Kidney epithelial cell (primary cell): ENCODE measurements around the gene FAM234A. TPM values are rescaled to one million over a fixed set of nuclear protein-coding genes. Genes with fewer than 3 reads are reported as not detected.

Experiments used
- DNase-seq: peaks from one replicate; pipeline ENCODE4 v3.0.0-alpha.2; 2010; ENCODE audit warnings: low read depth
- H3K27me3 ChIP-seq: 2 replicates; pipeline ENCODE4 v1.6.0; 2011; ENCODE audit warnings: low read length; ENCODE audit not compliant: control insufficient read depth, insufficient read depth
- H3K36me3 ChIP-seq: 2 replicates; pipeline ENCODE4 v1.5.1; 2011; ENCODE audit warnings: low read length; ENCODE audit not compliant: control insufficient read depth, insufficient read depth
- H3K4me3 ChIP-seq: 2 replicates; pipeline ENCODE4 v1.5.1; 2011; ENCODE audit warnings: low read depth, mild to moderate bottlenecking, control low read depth, low read length
- total RNA-seq: library from RNA; depleted of rRNA; stranded (reverse); fragments of >200 nt; gene quantifications from 2 replicates; pipeline ENCODE4 v1.2.3, GENCODE V29; 2015
- TF ChIP-seq, protein P1 (sequence below): IDR thresholded peaks from 2 replicates; pipeline ENCODE4 v1.5.1; 2011; ENCODE audit warnings: mild to moderate bottlenecking, moderate library complexity, low read length, control low read depth, inconsistent platforms; ENCODE audit not compliant: insufficient read depth, poor library complexity, severe bottlenecking

FAM234A gene
- total RNA-seq, 1 donor from 2014 or later, result 97.5 TPM

DNA sequence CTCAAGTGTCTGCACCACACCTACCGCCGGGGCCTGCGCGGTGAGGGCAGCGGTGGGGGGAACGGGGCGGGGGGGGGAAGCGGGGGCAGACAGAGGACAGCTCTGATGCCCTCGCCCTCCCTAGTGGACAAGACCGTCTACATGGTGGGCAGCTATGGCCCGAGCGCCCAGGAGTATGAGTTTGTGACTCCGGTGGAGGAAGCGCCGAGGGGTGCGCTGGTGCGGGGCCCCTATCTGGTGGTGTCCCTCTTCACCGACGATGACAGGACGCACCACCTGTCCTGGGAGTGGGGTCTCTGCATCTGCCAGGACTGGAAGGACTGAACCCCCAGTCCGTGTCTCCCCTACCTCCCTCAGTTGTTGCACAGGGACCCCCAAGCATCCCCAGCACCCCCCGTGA is 47.9 kb downstream of the FAM234A start:
- H3K36me3 ChIP-seq, result no peaks in the 10 kb centered on the region

DNA sequence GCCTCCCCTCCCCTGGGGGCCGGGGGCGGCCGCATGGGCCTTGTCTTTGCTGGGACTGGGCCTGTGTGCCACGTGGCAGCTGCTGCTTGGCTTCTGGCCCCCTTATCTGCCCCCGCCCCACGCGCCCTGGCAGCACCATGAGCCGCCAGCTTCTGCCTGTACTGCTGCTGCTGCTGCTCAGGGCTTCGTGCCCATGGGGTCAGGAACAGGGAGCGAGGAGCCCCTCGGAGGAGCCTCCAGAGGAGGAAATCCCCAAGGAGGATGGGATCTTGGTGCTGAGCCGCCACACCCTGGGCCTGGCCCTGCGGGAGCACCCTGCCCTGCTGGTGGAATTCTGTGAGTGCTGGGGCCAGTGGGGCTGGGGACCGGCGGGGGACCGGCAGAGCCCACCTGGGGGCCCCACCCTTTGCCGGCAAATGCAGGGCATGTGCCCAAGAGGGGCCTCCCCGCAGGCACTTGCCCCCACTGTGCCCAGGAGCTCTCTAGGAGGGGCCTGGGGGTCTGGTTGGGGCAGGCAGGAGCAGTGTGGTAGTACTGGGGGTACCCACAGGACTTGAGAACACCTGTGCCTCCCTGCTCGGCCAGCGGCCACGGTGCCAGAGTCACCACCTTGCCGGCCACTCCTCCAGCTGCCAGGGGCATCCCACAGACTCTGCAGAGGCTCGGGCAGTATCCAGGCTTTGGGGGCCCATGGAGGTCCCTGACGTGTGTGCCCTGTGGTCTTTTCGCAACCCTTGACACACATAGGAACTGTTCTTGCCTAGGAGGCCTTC is 48.6 kb downstream of the FAM234A start, which contains the start of gene PDIA2:
PDIA2 (plus strand) TSS at position 132 of the 773 bp plus-strand sequence; CDS start at position 138, 6 bp downstream.
- no peak for DNase-seq
- peaks cover 35% of the 10 kb centered on the region for H3K27me3 ChIP-seq
- no peak within 1 kb of the TSS for H3K4me3 ChIP-seq
- no peaks in the 10 kb centered on the region for H3K36me3 ChIP-seq
- TF ChIP-seq, protein P1, sequence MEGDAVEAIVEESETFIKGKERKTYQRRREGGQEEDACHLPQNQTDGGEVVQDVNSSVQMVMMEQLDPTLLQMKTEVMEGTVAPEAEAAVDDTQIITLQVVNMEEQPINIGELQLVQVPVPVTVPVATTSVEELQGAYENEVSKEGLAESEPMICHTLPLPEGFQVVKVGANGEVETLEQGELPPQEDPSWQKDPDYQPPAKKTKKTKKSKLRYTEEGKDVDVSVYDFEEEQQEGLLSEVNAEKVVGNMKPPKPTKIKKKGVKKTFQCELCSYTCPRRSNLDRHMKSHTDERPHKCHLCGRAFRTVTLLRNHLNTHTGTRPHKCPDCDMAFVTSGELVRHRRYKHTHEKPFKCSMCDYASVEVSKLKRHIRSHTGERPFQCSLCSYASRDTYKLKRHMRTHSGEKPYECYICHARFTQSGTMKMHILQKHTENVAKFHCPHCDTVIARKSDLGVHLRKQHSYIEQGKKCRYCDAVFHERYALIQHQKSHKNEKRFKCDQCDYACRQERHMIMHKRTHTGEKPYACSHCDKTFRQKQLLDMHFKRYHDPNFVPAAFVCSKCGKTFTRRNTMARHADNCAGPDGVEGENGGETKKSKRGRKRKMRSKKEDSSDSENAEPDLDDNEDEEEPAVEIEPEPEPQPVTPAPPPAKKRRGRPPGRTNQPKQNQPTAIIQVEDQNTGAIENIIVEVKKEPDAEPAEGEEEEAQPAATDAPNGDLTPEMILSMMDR, result no peak

More for the DNA sequence above, 47.9 kb downstream of the FAM234A start:
- peaks cover 35% of the 10 kb centered on the region for H3K27me3 ChIP-seq
- DNase-seq, result no peak
- H3K4me3 ChIP-seq, result no peak overlapping the region
- TF ChIP-seq, protein P1, result no peak

DNA sequence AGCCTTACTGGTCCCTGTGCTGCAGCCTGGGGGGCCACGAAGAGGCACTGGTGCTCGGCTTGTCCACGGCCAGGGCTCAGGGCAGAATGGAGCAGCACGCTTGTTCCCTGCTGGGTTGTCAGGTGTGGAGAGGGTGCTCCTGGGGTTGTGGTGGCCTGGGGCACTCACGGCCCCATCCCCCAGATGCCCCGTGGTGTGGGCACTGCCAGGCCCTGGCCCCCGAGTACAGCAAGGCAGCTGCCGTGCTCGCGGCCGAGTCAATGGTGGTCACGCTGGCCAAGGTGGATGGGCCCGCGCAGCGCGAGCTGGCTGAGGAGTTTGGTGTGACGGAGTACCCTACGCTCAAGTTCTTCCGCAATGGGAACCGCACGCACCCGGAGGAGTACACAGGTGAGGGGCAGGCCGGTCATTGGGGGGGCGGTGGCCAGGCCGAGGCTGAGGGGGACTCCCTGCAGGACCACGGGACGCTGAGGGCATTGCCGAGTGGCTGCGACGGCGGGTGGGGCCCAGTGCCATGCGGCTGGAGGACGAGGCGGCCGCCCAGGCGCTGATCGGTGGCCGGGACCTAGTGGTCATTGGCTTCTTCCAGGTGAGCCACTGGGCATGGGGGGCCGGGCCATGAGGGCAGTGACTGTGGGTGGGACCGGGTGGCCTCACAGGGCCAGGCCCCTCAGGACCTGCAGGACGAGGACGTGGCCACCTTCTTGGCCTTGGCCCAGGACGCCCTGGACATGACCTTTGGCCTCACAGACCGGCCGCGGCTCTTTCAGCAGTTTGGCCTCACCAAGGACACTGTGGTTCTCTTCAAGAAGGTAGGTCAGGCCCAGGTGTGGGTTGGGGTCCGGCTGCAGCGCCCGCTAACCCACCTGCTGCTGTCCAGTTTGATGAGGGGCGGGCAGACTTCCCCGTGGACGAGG is 49.8 kb downstream of the FAM234A start:
- peaks cover 30% of the 10 kb centered on the region for H3K27me3 ChIP-seq
- H3K4me3 ChIP-seq, result no peak overlapping the region
- TF ChIP-seq, protein P1, result no peak
- no peak for DNase-seq
- no peaks in the 10 kb centered on the region for H3K36me3 ChIP-seq

DNA sequence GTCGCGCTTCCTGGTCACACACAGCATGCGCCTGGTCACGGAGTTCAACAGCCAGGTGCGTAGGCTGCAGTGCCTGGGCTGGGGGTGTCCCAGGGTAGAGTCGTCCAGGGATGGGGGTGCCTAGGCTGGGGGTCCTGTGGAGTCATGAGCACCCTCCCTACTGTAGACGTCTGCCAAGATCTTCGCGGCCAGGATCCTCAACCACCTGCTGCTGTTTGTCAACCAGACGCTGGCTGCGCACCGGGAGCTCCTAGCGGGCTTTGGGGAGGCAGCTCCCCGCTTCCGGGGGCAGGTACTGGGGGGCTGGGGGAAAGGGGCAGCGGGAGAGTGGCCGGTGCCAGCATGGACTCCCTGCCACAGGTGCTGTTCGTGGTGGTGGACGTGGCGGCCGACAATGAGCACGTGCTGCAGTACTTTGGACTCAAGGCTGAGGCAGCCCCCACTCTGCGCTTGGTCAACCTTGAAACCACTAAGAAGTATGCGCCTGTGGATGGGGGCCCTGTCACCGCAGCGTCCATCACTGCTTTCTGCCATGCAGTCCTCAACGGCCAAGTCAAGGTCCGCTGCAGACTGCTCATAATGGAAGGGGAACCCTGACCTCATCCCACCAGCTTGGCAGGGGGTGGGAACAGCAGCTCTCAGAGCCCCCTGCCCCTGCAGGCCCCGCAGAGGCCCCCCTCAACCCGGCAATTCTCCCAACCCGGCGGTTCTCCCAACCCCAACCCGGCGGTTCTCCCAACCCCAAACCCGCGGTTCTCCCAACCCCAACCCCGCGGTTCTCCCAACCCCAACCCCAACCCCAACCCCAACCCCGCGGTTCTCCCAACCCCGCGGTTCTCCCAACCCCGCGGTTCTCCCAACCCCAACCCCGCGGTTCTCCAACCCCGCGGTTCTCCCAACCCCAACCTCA is 50.8 kb downstream of the FAM234A start:
- Histone ChIP-seq H3K36me3 (no peaks in the 10 kb centered on the region), H3K27me3 (peaks cover 24% of the 10 kb centered on the region), H3K4me3 (no peak overlapping the region)
- DNase-seq, result peak; percentile 18
- TF ChIP-seq, protein P1, result no peak

DNA sequence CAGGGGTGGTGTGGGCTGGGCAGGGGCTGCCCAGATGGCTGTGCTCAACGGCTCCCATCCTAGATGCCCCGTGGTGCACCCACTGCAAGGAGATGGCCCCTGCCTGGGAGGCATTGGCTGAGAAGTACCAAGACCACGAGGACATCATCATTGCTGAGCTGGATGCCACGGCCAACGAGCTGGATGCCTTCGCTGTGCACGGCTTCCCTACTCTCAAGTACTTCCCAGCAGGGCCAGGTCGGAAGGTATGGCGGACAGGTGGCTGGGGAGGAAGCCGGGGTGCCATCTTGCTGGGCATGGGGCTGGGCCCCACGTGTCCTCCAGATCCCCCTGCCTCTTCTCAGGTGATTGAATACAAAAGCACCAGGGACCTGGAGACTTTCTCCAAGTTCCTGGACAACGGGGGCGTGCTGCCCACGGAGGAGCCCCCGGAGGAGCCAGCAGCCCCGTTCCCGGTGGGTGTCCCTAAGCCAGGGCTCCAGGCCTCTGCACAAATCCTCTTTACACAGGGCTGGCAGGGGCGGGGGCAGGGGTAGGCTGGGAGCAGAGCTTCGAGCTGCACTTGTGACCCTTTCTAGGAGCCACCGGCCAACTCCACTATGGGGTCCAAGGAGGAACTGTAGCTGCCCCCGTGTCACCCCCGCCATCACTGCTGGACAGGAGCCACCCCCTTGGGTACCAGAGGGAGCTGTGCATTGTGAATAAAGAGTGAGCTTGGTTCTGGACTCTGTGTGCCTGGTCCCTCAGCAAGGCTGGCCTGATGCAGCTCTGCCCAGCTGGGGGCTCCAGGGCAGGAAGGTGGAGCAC is 52.1 kb downstream of the FAM234A start:
- H3K27me3 ChIP-seq, result peaks cover 12% of the 10 kb centered on the region
- no peaks in the 10 kb centered on the region for H3K36me3 ChIP-seq
- H3K4me3 ChIP-seq, result no peak overlapping the region
- TF ChIP-seq, protein P1, result no peak
- DNase-seq, result no peak
